ENCODE results near the gene GPR62. TPM values are rescaled to one million over a fixed set of nuclear protein-coding genes. Genes with fewer than 3 reads are reported as not detected.

Gene GPR62
- total and polyA plus RNA-seq, 2 of the 8 experiments (the other 6 are each of a cell fraction or from before 2014, with no cell fraction given) = 0.22 to 0.29 TPM

- H3K23ac ChIP-seq (ENCODE audit: insufficient read length) = no peak within 1 kb of the TSS
- H2BK120ac ChIP-seq (replicated peaks; ENCODE audit: low read depth, low read length) = no peak within 1 kb of the TSS
- H3K56ac ChIP-seq (replicated peaks; ENCODE audit: insufficient read length, low read depth, low read length) = peak within 1 kb of the TSS; percentile 43
- peak within 1 kb of the TSS; percentile 89 for H3K18ac ChIP-seq (ENCODE audit: extremely low read depth, low read length)
- H3K14ac ChIP-seq (ENCODE audit: insufficient read length) = no peak within 1 kb of the TSS
- peak within 1 kb of the TSS; percentile 78 for H4K91ac ChIP-seq (replicated peaks; ENCODE audit: insufficient read length, low read length)
- peaks cover 0 to 12% (median 9%) of the 10 kb centered on the region in 4 experiments; a peak in 6 of 7 replicates for H3K4me1 ChIP-seq (replicated peaks in 1 of 4; ENCODE audit: control insufficient read depth in 3 of 4, insufficient read depth in 4 of 4, low read length in 3 of 4)
- peak within 1 kb of the TSS; percentile 86 for H3K4ac ChIP-seq (replicated peaks; ENCODE audit: insufficient read length, low read depth, low read length)
- H3K36me3 ChIP-seq (ENCODE audit: control insufficient read depth in 2 of 4, insufficient read depth in 4 of 4, low read length in 3 of 4) = no peaks in the 10 kb centered on the region
- peak within 1 kb of the TSS; percentile 30 to 65 (median 40); a peak in 6 of 7 replicates for H3K9ac ChIP-seq (replicated peaks in 1 of 4; ENCODE audit: extremely low read depth in 1 of 4, low read depth in 3 of 4, low read length in 3 of 4)
- peak within 1 kb of the TSS; percentile 95 for H2BK5ac ChIP-seq (ENCODE audit: low read depth, low read length)
- H3K79me2 ChIP-seq (ENCODE audit: control insufficient read depth in 1 of 2, insufficient read depth in 2 of 2, low read length in 2 of 2) = no peaks in the 10 kb centered on the region
- H2AK5ac ChIP-seq (ENCODE audit: low read depth, low read length) = peak within 1 kb of the TSS; percentile 77
- FAIRE-seq (no peak), DNase-seq (ENCODE audit: low read depth in 1 of 2, low spot score in 2 of 2) (peak in 1 of 2 experiments; percentile 89)
- peak within 1 kb of the TSS; percentile 53 to 63 (median 56) for H3K4me3 ChIP-seq (ENCODE audit: extremely low read depth in 1 of 4, insufficient read depth in 2 of 4, low read depth in 3 of 4, low read length in 4 of 4)
- peak within 1 kb of the TSS; percentile 71 for H4K5ac ChIP-seq (ENCODE audit: insufficient read length, low read depth, low read length)
- peak within 1 kb of the TSS; percentile 52 for H2AFZ ChIP-seq (ENCODE audit: low read length)
- peak within 1 kb of the TSS; percentile 45; the same call in 1 of the 2 replicates for H3K27ac ChIP-seq (ENCODE audit: low read depth, low read length)
- ChIA-PET CTCF (ENCODE audit: partially characterized antibody) (interaction anchor here (0.7 to 5.5 kb wide), 24 partner anchors 10 to 223 kb away, joined by 3 to 66 read pairs (median 6); partner anchors contain the start of genes ABHD14B, GPR62, PARP3 and PCBP4), POLR2A (ENCODE audit: partially characterized antibody) (interaction anchor here (0.8 to 29.3 kb wide), 16 partner anchors 1 to 173 kb away, joined by 3 to 923 read pairs (median 5); partner anchors contain the start of genes ABHD14A, ABHD14B, ACY1 and GPR62)
- H4K8ac ChIP-seq (ENCODE audit: extremely low read depth, insufficient read depth, low read length) = peak within 1 kb of the TSS; percentile 85; the same call in 1 of the 2 replicates
- H2BK15ac ChIP-seq (ENCODE audit: low read length) = peak within 1 kb of the TSS; percentile 99; the same call in 1 of the 2 replicates
- H2BK20ac ChIP-seq (ENCODE audit: low read length) = peak within 1 kb of the TSS; percentile 87; the same call in 1 of the 2 replicates
- H3K79me1 ChIP-seq (ENCODE audit: low read depth, low read length) = peaks cover 7% of the 10 kb centered on the region
- peaks cover 0 to 2% of the 10 kb centered on the region in 2 experiments for H4K20me1 ChIP-seq (replicated peaks in 1 of 2; ENCODE audit: control insufficient read depth in 1 of 2, insufficient read depth in 2 of 2, low read length in 2 of 2)
- 2% methylated on average over 51 of the region's 68 CpGs; no CpG with 5 or more reads in 1 of the 2 experiments for WGBS, 2 experiments (ENCODE audit: extremely low coverage in 1 of 2, insufficient coverage in 1 of 2, insufficient read length in 1 of 2, insufficient replicate concordance in 2 of 2, low coverage in 1 of 2, low lambda C conversion rate in 2 of 2, missing lambda C conversion rate in 1 of 2)
- peaks cover 7% of the 10 kb centered on the region for H3K23me2 ChIP-seq (ENCODE audit: low read depth, low read length)
- H3K9me3 ChIP-seq (ENCODE audit: insufficient read depth in 2 of 2, low read depth in 1 of 2, low read length in 1 of 2) = no peaks in the 10 kb centered on the region
- no peaks in the 10 kb centered on the region for H3K27me3 ChIP-seq (replicated peaks in 1 of 4; ENCODE audit: control insufficient read depth in 3 of 4, extremely low read depth in 1 of 4, insufficient read depth in 3 of 4, low read length in 3 of 4)
- H2BK12ac ChIP-seq (ENCODE audit: low read depth, low read length) = peak within 1 kb of the TSS; percentile 91; the same call in 1 of the 2 replicates
- H3K4me2 ChIP-seq (ENCODE audit: insufficient read depth in 1 of 2, low read depth in 2 of 2, low read length in 2 of 2) = peak within 1 kb of the TSS; percentile 89 to 97
- peak; percentile 83 for TF ChIP-seq E2F6 (IDR thresholded peaks at IDR 0.05)
- no peak for TF ChIP-seq GABPA (IDR thresholded peaks at IDR 0.05; ENCODE audit: borderline replicate concordance, insufficient read depth, low read length)
- peak; percentile 77 for TF ChIP-seq TAF1 (IDR thresholded peaks at IDR 0.05; ENCODE audit: low read depth, low read length)
- TF ChIP-seq ATF3 (IDR thresholded peaks at IDR 0.05; ENCODE audit: insufficient read depth, low read depth, low read length) = no peak
- TF ChIP-seq PHF8 (conservative IDR thresholded peaks at IDR 0.05; ENCODE audit: low read depth, low read length) = peak; percentile 58
- no peak for TF ChIP-seq SIRT6 (IDR thresholded peaks at IDR 0.05; ENCODE audit: low read length)
- no peak for TF ChIP-seq RXRA (IDR thresholded peaks at IDR 0.05; ENCODE audit: insufficient read depth, low read depth, low read length)
- TF ChIP-seq SP4 (IDR thresholded peaks at IDR 0.05; ENCODE audit: low read length) = 0 out of 2 replicates have a peak, but pooled peaks have one; percentile 20
- peak; percentile 31 for TF ChIP-seq KDM4A (IDR thresholded peaks at IDR 0.05; ENCODE audit: low read depth, low read length, severe bottlenecking)
- TF ChIP-seq POLR2AphosphoS5 (IDR thresholded peaks at IDR 0.05; ENCODE audit: low read depth, low read length) = peak; percentile 49
Measured at GRCh38 chr3:51982838-51983577, 27.8 kb downstream of the GPR62 start, which contains the start of gene ACY1. Gene ACY1, plus strand, starts transcription at chr3:51983535. Its CDS starts 530 bp downstream, at chr3:51984065.

All from H1 (cell line).